B cell (primary cell): ENCODE measurements around the gene SCAMP3.

Experiments
- EZH2 ChIP-seq: IDR thresholded peaks from 2 replicates; pipeline ENCODE4 v1.6.1; 2012; ENCODE audit warnings: borderline replicate concordance, low read depth, mild to moderate bottlenecking, moderate library complexity, low read length; ENCODE audit not compliant: insufficient read depth, poor library complexity, severe bottlenecking
- TF ChIP-seq, protein P1 (sequence below): fragments of 200-600 bp; IDR thresholded peaks from one replicate; pipeline ENCODE4 v1.8.0; 2022; ENCODE audit warnings: antibody characterized with exemption, mild to moderate bottlenecking

DNA sequence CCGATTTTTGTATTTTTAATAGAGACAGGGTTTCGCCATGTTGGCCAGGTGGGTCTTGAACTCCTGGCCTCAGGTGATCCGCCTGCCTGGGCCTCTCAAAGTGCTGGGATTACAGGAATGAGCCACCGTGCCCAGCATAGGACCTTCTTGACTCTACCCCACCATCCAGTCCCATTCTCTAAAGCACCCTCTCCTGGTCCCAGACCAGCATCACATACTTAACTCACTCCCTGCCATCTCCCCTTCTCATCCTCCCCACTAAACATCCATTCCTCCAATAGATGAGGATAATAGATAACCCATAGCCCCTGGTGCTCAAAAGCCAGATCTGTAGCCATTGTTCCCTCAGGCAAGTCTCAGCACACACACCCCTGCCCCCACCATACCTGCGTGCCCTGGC, 9.0 kb downstream of the SCAMP3 start:
- TF ChIP-seq, protein P1, sequence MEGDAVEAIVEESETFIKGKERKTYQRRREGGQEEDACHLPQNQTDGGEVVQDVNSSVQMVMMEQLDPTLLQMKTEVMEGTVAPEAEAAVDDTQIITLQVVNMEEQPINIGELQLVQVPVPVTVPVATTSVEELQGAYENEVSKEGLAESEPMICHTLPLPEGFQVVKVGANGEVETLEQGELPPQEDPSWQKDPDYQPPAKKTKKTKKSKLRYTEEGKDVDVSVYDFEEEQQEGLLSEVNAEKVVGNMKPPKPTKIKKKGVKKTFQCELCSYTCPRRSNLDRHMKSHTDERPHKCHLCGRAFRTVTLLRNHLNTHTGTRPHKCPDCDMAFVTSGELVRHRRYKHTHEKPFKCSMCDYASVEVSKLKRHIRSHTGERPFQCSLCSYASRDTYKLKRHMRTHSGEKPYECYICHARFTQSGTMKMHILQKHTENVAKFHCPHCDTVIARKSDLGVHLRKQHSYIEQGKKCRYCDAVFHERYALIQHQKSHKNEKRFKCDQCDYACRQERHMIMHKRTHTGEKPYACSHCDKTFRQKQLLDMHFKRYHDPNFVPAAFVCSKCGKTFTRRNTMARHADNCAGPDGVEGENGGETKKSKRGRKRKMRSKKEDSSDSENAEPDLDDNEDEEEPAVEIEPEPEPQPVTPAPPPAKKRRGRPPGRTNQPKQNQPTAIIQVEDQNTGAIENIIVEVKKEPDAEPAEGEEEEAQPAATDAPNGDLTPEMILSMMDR: no peak
- no peak for TF ChIP-seq EZH2
